SK-N-SH treated with all-trans-retinoic acid at 6 μM for 48 hours (cell line): Measurements from ENCODE around the gene KRTAP10-4.

ENCODE experiments used
- ATAC-seq: fragments of 200-7000 bp; cut with Tn5 transposase; 3 replicates; pipeline ENCODE4 v1.9.1; 2020; ENCODE audit warnings: mild to moderate bottlenecking, moderate library complexity
- ARNTL ChIP-seq: fragments of 450-650 bp; formaldehyde crosslinking; IDR thresholded peaks from 2 replicates; pipeline ENCODE4 v1.5.0; 2020; ENCODE audit warnings: low read depth, mild to moderate bottlenecking, moderate library complexity, borderline replicate concordance
- BACH2 ChIP-seq: fragments of 250-450 bp; sonication (Bioruptor Pico); IDR thresholded peaks from 2 replicates; pipeline ENCODE4 v1.9.0; 2021; ENCODE audit warnings: mild to moderate bottlenecking, borderline replicate concordance
- CSDC2 ChIP-seq: fragments of 250-450 bp; sonication (Bioruptor Pico); IDR thresholded peaks from 2 replicates; pipeline ENCODE4 v1.5.0; 2020; ENCODE audit warnings: mild to moderate bottlenecking, moderate library complexity
- ESRRG ChIP-seq: fragments of 250-450 bp; sonication (Bioruptor Pico); IDR thresholded peaks from 2 replicates; pipeline ENCODE4 v1.6.1; 2021; ENCODE audit warnings: mild to moderate bottlenecking
- GLIS3 ChIP-seq: fragments of 250-450 bp; sonication (Bioruptor Pico); IDR thresholded peaks from 2 replicates; pipeline ENCODE4 v1.5.0; 2020; ENCODE audit warnings: mild to moderate bottlenecking, moderate library complexity
- OSR1 ChIP-seq: fragments of 250-450 bp; sonication (Bioruptor Pico); IDR thresholded peaks from 2 replicates; pipeline ENCODE4 v1.8.0; 2022; ENCODE audit warnings: moderate library complexity, mild to moderate bottlenecking, inconsistent platforms
- PATZ1 ChIP-seq: fragments of 250-450 bp; sonication (Bioruptor Pico); IDR thresholded peaks from 2 replicates; pipeline ENCODE4 v1.8.0; 2020; ENCODE audit warnings: mild to moderate bottlenecking, moderate library complexity, borderline replicate concordance
- PPARA ChIP-seq: fragments of 250-450 bp; sonication (Bioruptor Pico); IDR thresholded peaks from 2 replicates; pipeline ENCODE4 v1.5.0; 2020; ENCODE audit warnings: mild to moderate bottlenecking, borderline replicate concordance
- RARB ChIP-seq: fragments of 250-450 bp; sonication (Bioruptor Pico); IDR thresholded peaks from 2 replicates; pipeline ENCODE4 v1.8.0; 2021; ENCODE audit warnings: mild to moderate bottlenecking, moderate library complexity
- SNAI2 ChIP-seq: fragments of 250-450 bp; sonication (Bioruptor Pico); IDR thresholded peaks from 2 replicates; pipeline ENCODE4 v1.5.0; 2020; ENCODE audit warnings: mild to moderate bottlenecking, moderate library complexity
- TOX ChIP-seq: fragments of 250-450 bp; sonication (Bioruptor Pico); IDR thresholded peaks from 2 replicates; pipeline ENCODE4 v1.8.0; 2021; ENCODE audit warnings: mild to moderate bottlenecking, moderate library complexity, borderline replicate concordance
- TSHZ2 ChIP-seq: fragments of 250-450 bp; sonication (Bioruptor Pico); IDR thresholded peaks from 2 replicates; pipeline ENCODE4 v1.5.0; 2020; ENCODE audit warnings: mild to moderate bottlenecking, moderate library complexity
- ZC3H10 ChIP-seq: fragments of 250-450 bp; sonication (Bioruptor Pico); IDR thresholded peaks from 2 replicates; pipeline ENCODE4 v1.5.1; 2021; ENCODE audit warnings: mild to moderate bottlenecking, moderate library complexity
- ZFP3 ChIP-seq: fragments of 250-450 bp; sonication (Bioruptor Pico); IDR thresholded peaks from 2 replicates; pipeline ENCODE4 v1.5.0; 2020; ENCODE audit warnings: mild to moderate bottlenecking, moderate library complexity
- ZFP30 ChIP-seq: fragments of 450-650 bp; formaldehyde crosslinking; IDR thresholded peaks from 2 replicates; pipeline ENCODE4 v1.5.0; 2022; ENCODE audit warnings: mild to moderate bottlenecking, moderate library complexity
- ZNF565 ChIP-seq: fragments of 450-650 bp; formaldehyde crosslinking; conservative IDR thresholded peaks from 2 replicates; pipeline ENCODE4 v1.5.0; 2020; ENCODE audit warnings: low read depth, mild to moderate bottlenecking, moderate library complexity
- ZNF70 ChIP-seq: fragments of 450-650 bp; formaldehyde crosslinking; IDR thresholded peaks from 2 replicates; pipeline ENCODE4 v1.5.0; 2020; ENCODE audit warnings: mild to moderate bottlenecking, moderate library complexity
- ZNF8 ChIP-seq: fragments of 450-650 bp; formaldehyde crosslinking; IDR thresholded peaks from 2 replicates; pipeline ENCODE4 v1.5.0; 2020; ENCODE audit warnings: mild to moderate bottlenecking, moderate library complexity
- TF ChIP-seq, protein P1 (sequence below): fragments of 250-450 bp; sonication (Bioruptor Pico); IDR thresholded peaks from 2 replicates; pipeline ENCODE4 v1.8.0; 2021; ENCODE audit warnings: low read depth, mild to moderate bottlenecking, moderate library complexity, borderline replicate concordance
- TF ChIP-seq, protein P2 (sequence below): fragments of 250-450 bp; sonication (Bioruptor Pico); IDR thresholded peaks from 2 replicates; pipeline ENCODE4 v1.5.1; 2021; ENCODE audit warnings: mild to moderate bottlenecking, moderate library complexity
- TF ChIP-seq, protein P3 (sequence below): fragments of 250-450 bp; sonication (Bioruptor Pico); IDR thresholded peaks from 2 replicates; pipeline ENCODE4 v1.5.1; 2020; ENCODE audit warnings: low read depth, mild to moderate bottlenecking, moderate library complexity

Gene KRTAP10-4

GRCh38 chr21:44567481-44568171, 5.9 kb upstream of the KRTAP10-4 start:
- ATAC-seq: no peak
- TF ChIP-seq ZNF70 (no peak), ZFP3 (CRISPR knock-in tag) (no peak), TSHZ2 (CRISPR knock-in tag) (no peak), ZNF8 (no peak), ZFP30 (CRISPR knock-in tag) (no peak), CSDC2 (CRISPR knock-in tag) (no peak), ZC3H10 (no peak), BACH2 (CRISPR knock-in tag) (no peak)
- TF ChIP-seq, protein P1, sequence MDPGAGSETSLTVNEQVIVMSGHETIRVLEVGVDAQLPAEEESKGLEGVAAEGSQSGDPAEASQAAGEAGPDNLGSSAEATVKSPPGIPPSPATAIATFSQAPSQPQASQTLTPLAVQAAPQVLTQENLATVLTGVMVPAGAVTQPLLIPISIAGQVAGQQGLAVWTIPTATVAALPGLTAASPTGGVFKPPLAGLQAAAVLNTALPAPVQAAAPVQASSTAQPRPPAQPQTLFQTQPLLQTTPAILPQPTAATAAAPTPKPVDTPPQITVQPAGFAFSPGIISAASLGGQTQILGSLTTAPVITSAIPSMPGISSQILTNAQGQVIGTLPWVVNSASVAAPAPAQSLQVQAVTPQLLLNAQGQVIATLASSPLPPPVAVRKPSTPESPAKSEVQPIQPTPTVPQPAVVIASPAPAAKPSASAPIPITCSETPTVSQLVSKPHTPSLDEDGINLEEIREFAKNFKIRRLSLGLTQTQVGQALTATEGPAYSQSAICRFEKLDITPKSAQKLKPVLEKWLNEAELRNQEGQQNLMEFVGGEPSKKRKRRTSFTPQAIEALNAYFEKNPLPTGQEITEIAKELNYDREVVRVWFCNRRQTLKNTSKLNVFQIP (CRISPR knock-in tag): no peak

DNA sequence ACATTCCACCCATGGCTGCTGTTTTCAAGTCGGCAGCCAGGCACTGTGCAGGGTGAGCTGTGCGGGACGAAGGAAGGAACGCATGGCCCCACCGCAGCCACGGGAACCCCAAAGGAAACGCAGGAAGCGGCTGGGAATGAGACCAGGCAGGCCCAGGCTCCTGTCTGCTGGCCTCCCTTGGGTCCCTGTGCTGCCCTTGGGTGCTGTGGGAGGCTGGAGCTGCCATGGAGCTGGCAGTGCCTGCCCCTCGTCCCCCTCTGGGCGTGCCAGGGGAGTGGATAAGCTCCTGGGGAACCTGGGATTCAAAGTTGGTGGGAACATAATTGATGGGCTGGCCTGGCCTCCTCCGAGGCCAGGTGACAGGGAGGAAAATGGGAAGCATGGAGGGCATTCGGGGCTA, 5.3 kb upstream of the KRTAP10-4 start:
- ATAC-seq: no peak
- TF ChIP-seq ZC3H10 (no peak), ARNTL (CRISPR knock-in tag) (no peak), RARB (no peak), ZNF565 (CRISPR knock-in tag) (no peak), PPARA (CRISPR knock-in tag) (no peak), OSR1 (CRISPR knock-in tag) (no peak), ESRRG (no peak), ZNF70 (no peak), TOX (no peak), ZNF8 (no peak), SNAI2 (CRISPR knock-in tag) (no peak), GLIS3 (CRISPR knock-in tag) (no peak), PATZ1 (CRISPR knock-in tag) (no peak), ZFP30 (CRISPR knock-in tag) (no peak)
- TF ChIP-seq, protein P2, sequence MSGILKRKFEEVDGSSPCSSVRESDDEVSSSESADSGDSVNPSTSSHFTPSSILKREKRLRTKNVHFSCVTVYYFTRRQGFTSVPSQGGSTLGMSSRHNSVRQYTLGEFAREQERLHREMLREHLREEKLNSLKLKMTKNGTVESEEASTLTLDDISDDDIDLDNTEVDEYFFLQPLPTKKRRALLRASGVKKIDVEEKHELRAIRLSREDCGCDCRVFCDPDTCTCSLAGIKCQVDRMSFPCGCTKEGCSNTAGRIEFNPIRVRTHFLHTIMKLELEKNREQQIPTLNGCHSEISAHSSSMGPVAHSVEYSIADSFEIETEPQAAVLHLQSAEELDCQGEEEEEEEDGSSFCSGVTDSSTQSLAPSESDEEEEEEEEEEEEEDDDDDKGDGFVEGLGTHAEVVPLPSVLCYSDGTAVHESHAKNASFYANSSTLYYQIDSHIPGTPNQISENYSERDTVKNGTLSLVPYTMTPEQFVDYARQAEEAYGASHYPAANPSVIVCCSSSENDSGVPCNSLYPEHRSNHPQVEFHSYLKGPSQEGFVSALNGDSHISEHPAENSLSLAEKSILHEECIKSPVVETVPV: no peak
- TF ChIP-seq, protein P3, sequence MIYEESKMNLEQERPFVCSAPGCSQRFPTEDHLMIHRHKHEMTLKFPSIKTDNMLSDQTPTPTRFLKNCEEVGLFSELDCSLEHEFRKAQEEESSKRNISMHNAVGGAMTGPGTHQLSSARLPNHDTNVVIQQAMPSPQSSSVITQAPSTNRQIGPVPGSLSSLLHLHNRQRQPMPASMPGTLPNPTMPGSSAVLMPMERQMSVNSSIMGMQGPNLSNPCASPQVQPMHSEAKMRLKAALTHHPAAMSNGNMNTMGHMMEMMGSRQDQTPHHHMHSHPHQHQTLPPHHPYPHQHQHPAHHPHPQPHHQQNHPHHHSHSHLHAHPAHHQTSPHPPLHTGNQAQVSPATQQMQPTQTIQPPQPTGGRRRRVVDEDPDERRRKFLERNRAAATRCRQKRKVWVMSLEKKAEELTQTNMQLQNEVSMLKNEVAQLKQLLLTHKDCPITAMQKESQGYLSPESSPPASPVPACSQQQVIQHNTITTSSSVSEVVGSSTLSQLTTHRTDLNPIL (CRISPR knock-in tag): no peak

- no peak for ATAC-seq
- TF ChIP-seq ESRRG: no peak
- no peak for TF ChIP-seq BACH2 (CRISPR knock-in tag)
- no peak for TF ChIP-seq SNAI2 (CRISPR knock-in tag)
- TF ChIP-seq ZNF70: no peak
- TF ChIP-seq ZC3H10: no peak
- TF ChIP-seq ZFP30 (CRISPR knock-in tag): no peak
These were observed 4.6 kb upstream of the KRTAP10-4 start for GRCh38 chr21:44568667-44569556.
